ENCODE results near the gene DKK2. TPM values are rescaled to one million over a fixed set of nuclear protein-coding genes. Genes with fewer than 3 reads are reported as not detected.

DKK2 gene
- total RNA-seq, 1 experiment from 2014 or later: 0.11 TPM

GRCh38 chr4:107072836-107073736, 37.0 kb upstream of the DKK2 start:
- no peaks in the 10 kb centered on the region for H3K4me1 Mint-ChIP-seq
- no peak overlapping the region for H3K23ac ChIP-seq (ENCODE audit: insufficient read length, low read depth, low read length)
- H3K23me2 ChIP-seq (ENCODE audit: insufficient read length, low read depth, low read length, poor library complexity, severe bottlenecking): no peaks in the 10 kb centered on the region
- no peak overlapping the region for H4K8ac ChIP-seq (replicated peaks; ENCODE audit: insufficient read length, low read depth, low read length)
- H3K4me2 ChIP-seq (ENCODE audit: insufficient read depth, insufficient read length, low read length): no peak overlapping the region
- H3T11ph ChIP-seq (ENCODE audit: low read length): no peak overlapping the region
- no peak overlapping the region for H3K9ac ChIP-seq (ENCODE audit: extremely low read depth, insufficient read length, low read length)
- H3K9me3 Mint-ChIP-seq: peaks cover 3 to 5% of the 10 kb centered on the region in 2 experiments; a peak in 2 of 5 replicates
- no peaks in the 10 kb centered on the region for H3K79me1 ChIP-seq (ENCODE audit: insufficient read depth, low read depth, low read length, poor library complexity, severe bottlenecking)
- H4K20me1 ChIP-seq (ENCODE audit: control insufficient read depth, insufficient read depth, insufficient read length): no peaks in the 10 kb centered on the region
- no peaks in the 10 kb centered on the region for H3K4me1 ChIP-seq (ENCODE audit: insufficient read depth, low read length)
- peaks cover 0 to 11% (median 0%) of the 10 kb centered on the region in 3 experiments; a peak in 3 of 7 replicates for H3K36me3 Mint-ChIP-seq (ENCODE audit: insufficient read depth in 1 of 3, low read depth in 3 of 3)
- H2BK120ac ChIP-seq (ENCODE audit: low read depth, low read length, poor library complexity, severe bottlenecking): no peak overlapping the region
- TF ChIP-seq CTCF (conservative IDR thresholded peaks at IDR 0.05): no peak
- no peak overlapping the region for H3K18ac ChIP-seq (ENCODE audit: insufficient read length, low read depth, low read length)
- H3K9me3 ChIP-seq (ENCODE audit: control insufficient read depth, low read depth, low read length): no peaks in the 10 kb centered on the region
- no peak overlapping the region for H3K27ac ChIP-seq (ENCODE audit: insufficient read length, low read depth, low read length)
- no peak overlapping the region for H2BK20ac ChIP-seq (ENCODE audit: low read depth, low read length, poor library complexity, severe bottlenecking)
- no peak overlapping the region for H3K4ac ChIP-seq (ENCODE audit: low read depth, low read length)
- no peak overlapping the region for H3K4me3 Mint-ChIP-seq
- H2BK15ac ChIP-seq (ENCODE audit: low read depth, low read length): no peak overlapping the region
- H2AFZ ChIP-seq (ENCODE audit: low read length): no peak overlapping the region
- no peak overlapping the region for H2BK12ac ChIP-seq (ENCODE audit: insufficient read length, low read depth, low read length)
- H3K27me3 ChIP-seq (ENCODE audit: insufficient read depth, low read length): no peaks in the 10 kb centered on the region
- H4K5ac ChIP-seq (ENCODE audit: insufficient read length, low read depth, low read length): no peak overlapping the region
- H2BK5ac ChIP-seq (ENCODE audit: insufficient read length, low read length): no peak overlapping the region
- no peak overlapping the region for H3K27ac Mint-ChIP-seq
- no peak overlapping the region for H4K91ac ChIP-seq (ENCODE audit: insufficient read length, low read depth, low read length)
- no peak for DNase-seq
- H3K27me3 Mint-ChIP-seq (ENCODE audit: low read depth): no peaks in the 10 kb centered on the region
- no peak overlapping the region for H2AK5ac ChIP-seq (ENCODE audit: insufficient read length, low read length)
- WGBS (ENCODE audit: extremely low coverage, insufficient read length, low lambda C conversion rate): no CpG with 5 or more reads among the region's 32 CpGs
- H3K56ac ChIP-seq (ENCODE audit: insufficient read length, low read depth, low read length): no peak overlapping the region
- H3K14ac ChIP-seq (ENCODE audit: insufficient read depth, low read length): no peak overlapping the region
- H3K79me2 ChIP-seq (ENCODE audit: insufficient read depth, low read length): no peaks in the 10 kb centered on the region
